Motor neuron (in vitro differentiated cells): ENCODE results near the gene TAGLN. TPM values are rescaled to one million over a fixed set of nuclear protein-coding genes. Genes with fewer than 3 reads are reported as not detected.

Source experiments
- ATAC-seq, 8 experiments: fragments of 200-7000 bp; cut with Tn5 transposase; replicated peaks in 6 of 8; 2 replicates each; pipeline ENCODE4 v1.8.0; 2021; ENCODE audit warnings: mild to moderate bottlenecking in 8 of 8, moderate library complexity in 8 of 8
- H3K27ac ChIP-seq, 2 donors: fragments of 250-450 bp; sonication (Bioruptor Pico); 2 replicates each; pipeline ENCODE4 v1.9.0; 2021; ENCODE audit warnings: antibody characterized with exemption in 2 of 2, mild to moderate bottlenecking in 2 of 2, moderate library complexity in 1 of 2
- H3K4me1 ChIP-seq, 2 donors: fragments of 250-450 bp; sonication (Bioruptor Pico); replicated peaks in 1 of 2; 2 replicates each; pipeline ENCODE4 v1.6.1; 2021; ENCODE audit warnings: antibody characterized with exemption in 2 of 2, mild to moderate bottlenecking in 2 of 2, moderate library complexity in 1 of 2
- H3K4me3 ChIP-seq, 5 donors: fragments of 250-450 bp; sonication (Bioruptor Pico); 2 replicates each; pipeline ENCODE4 v1.9.0; 2021; ENCODE audit warnings: antibody characterized with exemption in 5 of 5, mild to moderate bottlenecking in 5 of 5, moderate library complexity in 4 of 5
- WGBS, 10 experiments: fragments of 450-650 bp; shearing (Covaris generic); methylation state at CpG; one replicate each; pipeline ENCODE4 v1.0.0; 2022; 5-methylcytosine and 5-hydroxymethylcytosine counted together
- in situ Hi-C, 9 experiments: fragments of 400-800 bp; cut with MboI; loops; one replicate each; pipeline ENCODE4 v1.15.0; 2021; ENCODE audit warnings: low sequenced_read_pairs in 9 of 9, low pct_unique_long_range_greater_than_20kb in 2 of 9; ENCODE audit not compliant: unreplicated experiment in 9 of 9
- total RNA-seq, 8 experiments: library from RNA; unstranded; fragments of 300-600 nt; gene quantifications; 2 replicates each; pipeline versions ENCODE4 v1.2.3 to v1.2.4, GENCODE V29; 2022

The TAGLN gene
- total RNA-seq, 8 experiments from 2014 or later: 1.5 to 622 (median 4.9) TPM

DNA sequence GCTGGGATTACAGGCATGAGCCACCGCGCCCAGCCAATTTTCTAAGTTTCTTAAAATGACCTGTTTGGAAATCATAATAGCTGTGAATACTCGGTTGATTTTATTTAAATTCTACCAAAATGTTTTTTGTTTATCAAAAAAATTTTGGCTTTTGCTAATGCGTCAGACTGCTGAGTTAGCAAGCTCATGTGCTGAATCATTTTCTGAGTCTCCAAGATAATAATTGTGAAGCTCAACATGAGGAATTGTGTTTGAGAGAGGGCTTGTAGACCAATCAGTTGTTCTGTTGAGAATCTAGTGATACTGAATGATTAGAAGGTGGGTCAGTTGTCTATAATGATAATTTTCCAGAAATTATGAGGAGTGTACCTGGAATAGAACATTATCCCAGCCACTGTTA is 49.2 kb downstream of the TAGLN start:
- no peaks in the 10 kb centered on the region for H3K4me1 ChIP-seq
- WGBS, 10 experiments: 57 to 100% (median 100%) methylated on average over 1 to 4 of the region's 4 CpGs; no CpG with 5 or more reads in 4 of the 10 experiments
- H3K27ac ChIP-seq: no peak overlapping the region
- ATAC-seq: no peak
- in situ Hi-C loops: no loop called here
- no peak overlapping the region for H3K4me3 ChIP-seq

DNA sequence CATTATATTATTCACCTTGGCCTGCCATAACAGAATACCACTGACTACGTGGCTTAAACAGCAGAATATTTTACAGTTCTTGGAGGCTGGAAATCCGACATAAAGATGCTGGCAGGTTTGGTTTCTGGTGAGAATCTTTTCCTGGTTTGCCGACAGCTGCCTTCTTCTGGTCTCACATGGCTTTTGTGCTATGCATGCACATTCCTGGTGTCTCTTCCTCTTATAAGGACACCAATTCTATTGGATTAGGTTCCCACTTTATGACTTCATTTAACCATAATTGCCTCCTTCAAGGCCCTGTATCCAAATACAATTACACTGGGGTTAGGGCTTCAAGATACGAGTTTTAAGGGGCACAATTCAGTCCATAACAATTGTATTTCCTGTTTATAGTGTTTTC is 50.4 kb downstream of the TAGLN start:
- Histone ChIP-seq H3K4me1 (no peaks in the 10 kb centered on the region), H3K4me3 (no peak overlapping the region), H3K27ac (no peak overlapping the region)
- no peak for ATAC-seq
- WGBS, 10 experiments: 76 to 100% (median 96%) methylated on average over 1 to 4 of the region's 4 CpGs
- in situ Hi-C loops: no loop called here

DNA sequence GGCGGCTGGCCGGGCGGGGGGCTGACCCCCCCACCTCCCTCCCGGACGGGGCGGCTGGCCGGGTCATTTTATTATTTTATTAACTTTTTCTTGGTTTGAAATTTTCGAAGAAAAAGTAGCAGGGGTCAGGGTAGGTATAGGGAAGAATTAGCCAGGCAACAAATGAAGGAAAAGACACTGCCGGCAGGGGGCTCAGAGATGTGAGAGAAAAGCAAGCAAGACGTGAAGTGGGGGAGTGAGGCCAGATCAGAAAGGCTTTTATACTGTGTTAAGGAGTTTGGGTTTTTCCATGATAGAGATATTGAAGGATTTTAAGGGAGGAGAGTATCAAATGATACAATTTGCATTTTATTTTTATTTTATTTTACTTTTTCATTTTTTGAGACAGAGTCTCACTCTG is 52.3 kb downstream of the TAGLN start:
- H3K27ac ChIP-seq: no peak overlapping the region
- in situ Hi-C loops: no loop called here
- H3K4me1 ChIP-seq: no peaks in the 10 kb centered on the region
- no peak for ATAC-seq
- 83 to 100% (median 100%) methylated on average over 1 to 2 of the region's 10 CpGs; no CpG with 5 or more reads in 4 of the 10 experiments for WGBS, 10 experiments
- H3K4me3 ChIP-seq: no peak overlapping the region

DNA sequence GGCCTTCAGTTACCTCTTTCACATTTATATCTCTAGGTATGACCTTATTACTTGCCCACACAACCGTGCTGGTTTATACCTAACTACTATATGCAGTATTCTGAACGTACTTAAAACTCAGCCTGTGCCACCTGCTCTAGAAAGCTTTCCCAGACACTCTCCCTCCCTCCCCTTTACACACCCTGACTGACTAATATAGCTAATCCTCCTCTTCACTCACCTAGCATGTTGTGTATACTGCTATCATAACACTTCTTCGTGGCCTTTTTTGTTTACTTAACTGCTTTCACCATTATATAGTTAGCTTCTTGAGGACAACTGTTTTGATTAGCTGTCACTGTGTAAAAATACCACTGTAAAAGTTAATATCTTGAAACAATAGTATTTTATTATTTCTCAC is 56.8 kb downstream of the TAGLN start:
- ATAC-seq: no peak

DNA sequence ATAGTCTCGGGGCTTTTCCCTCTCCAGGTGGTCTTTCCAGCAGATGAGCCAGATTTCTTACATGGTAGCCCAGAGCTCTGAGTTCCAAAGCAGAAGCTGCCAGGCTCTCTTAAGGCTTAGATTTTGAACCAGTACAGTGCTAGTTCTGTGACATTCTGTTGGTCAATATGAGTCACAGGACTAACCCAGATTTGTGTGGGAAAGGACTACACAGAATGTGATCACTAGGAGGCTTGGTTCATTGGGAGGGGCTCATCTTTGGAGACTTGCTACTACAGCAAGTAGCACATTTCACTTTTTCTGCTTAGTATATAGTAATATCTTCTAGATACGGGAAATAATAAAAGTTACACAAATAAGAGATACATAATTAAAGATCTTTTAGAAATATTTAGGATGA is 57.4 kb downstream of the TAGLN start:
- ATAC-seq: peak in 2 of 8 experiments; percentile 38 to 65
- Histone ChIP-seq H3K27ac (no peak overlapping the region), H3K4me3 (no peak overlapping the region), H3K4me1 (no peaks in the 10 kb centered on the region)
- in situ Hi-C loops: no loop called here
- 0 to 100% (median 41%) methylated on average over 1 to 2 of the region's 2 CpGs; no CpG with 5 or more reads in 2 of the 10 experiments for WGBS, 10 experiments

More for the DNA sequence above, 56.8 kb downstream of the TAGLN start:
- in situ Hi-C loops: no loop called here
- H3K4me3 ChIP-seq: no peak overlapping the region
- no peaks in the 10 kb centered on the region for H3K4me1 ChIP-seq
- H3K27ac ChIP-seq: no peak overlapping the region
- 31 to 100% (median 92%) methylated on average over 1 to 3 of the region's 3 CpGs for WGBS, 10 experiments

Other genes with a start within 250 kb of the TAGLN start
- gene SIK3, start 100.9 kb upstream of the TAGLN start, total RNA-seq: 10 to 100 TPM; 12.7 to 34.3 (median 16.5) TPM
- 100 to 1,000 TPM in 1 of 8 experiments, 10 to 100 TPM in 7; 56.8 to 115 (median 75.8) TPM for gene PAFAH1B2, start 55.1 kb upstream of the TAGLN start, total RNA-seq
- 10 to 100 TPM; 10.5 to 32.3 (median 17.9) TPM for gene SIDT2, start 20.6 kb upstream of the TAGLN start, total RNA-seq
- 10 to 100 TPM; 14.2 to 54.1 (median 21.1) TPM for gene PCSK7, start 32.7 kb downstream of the TAGLN start, total RNA-seq
- gene RNF214, start 33.3 kb downstream of the TAGLN start, total RNA-seq: 10 to 100 TPM; 10.2 to 33.0 (median 21.2) TPM
- 10 to 100 TPM in 6 of 8 experiments, 1 to 10 TPM in 2; 5.0 to 21.6 (median 13.1) TPM for gene BACE1-AS, start 92.0 kb downstream of the TAGLN start, total RNA-seq
- gene BACE1, start 116.9 kb downstream of the TAGLN start, total RNA-seq: 10 to 100 TPM; 13.0 to 56.3 (median 27.2) TPM
- gene CEP164, start 128.5 kb downstream of the TAGLN start, total RNA-seq: 100 to 1,000 TPM in 1 of 8 experiments, 10 to 100 TPM in 7; 13.3 to 118 (median 25.7) TPM